Measurements from ENCODE around the gene B4GALT5. TPM values are rescaled to one million over a fixed set of nuclear protein-coding genes. Genes with fewer than 3 reads are reported as not detected.

The B4GALT5 gene
- total RNA-seq, 1 donor from 2014 or later: 31.0 TPM

- intact Hi-C loops (cut with micrococcal nuclease): no loop called here
- H3K9me3 ChIP-seq (replicated peaks): no peaks in the 10 kb centered on the region
Measured at GRCh38 chr20:49597825-49598395, 115.8 kb downstream of the B4GALT5 start.

GRCh38 chr20:49595811-49596561 lies 117.7 kb downstream of the B4GALT5 start:
- H3K36me3 ChIP-seq: no peaks in the 10 kb centered on the region
- H3K4me1 ChIP-seq: peaks cover 48% of the 10 kb centered on the region
- H3K27ac ChIP-seq (replicated peaks): peak overlapping the region; percentile 80
- no peaks in the 10 kb centered on the region for H3K9me3 ChIP-seq (replicated peaks)
- no peak overlapping the region for H3K4me3 ChIP-seq
- no peaks in the 10 kb centered on the region for H3K27me3 ChIP-seq (ENCODE audit: low read depth)
- TF ChIP-seq CTCF (IDR thresholded peaks at IDR 0.05; ENCODE audit: borderline replicate concordance): no peak
- no peak for DNase-seq
- intact Hi-C loops (cut with micrococcal nuclease): no loop called here

More at GRCh38 chr20:49597825-49598395, 115.8 kb downstream of the B4GALT5 start:
- Histone ChIP-seq H3K4me1 (peaks cover 40% of the 10 kb centered on the region), H3K36me3 (no peaks in the 10 kb centered on the region), H3K4me3 (no peak overlapping the region), H3K27me3 (ENCODE audit: low read depth) (no peaks in the 10 kb centered on the region), H3K27ac (replicated peaks) (no peak overlapping the region)
- DNase-seq: no peak
- TF ChIP-seq CTCF (IDR thresholded peaks at IDR 0.05; ENCODE audit: borderline replicate concordance): no peak

GRCh38 chr20:49595346-49595745 lies 118.3 kb downstream of the B4GALT5 start:
- Histone ChIP-seq H3K9me3 (replicated peaks) (no peaks in the 10 kb centered on the region), H3K4me3 (no peak overlapping the region), H3K27ac (replicated peaks) (peak overlapping the region; percentile 80), H3K36me3 (no peaks in the 10 kb centered on the region), H3K4me1 (peaks cover 55% of the 10 kb centered on the region), H3K27me3 (ENCODE audit: low read depth) (no peaks in the 10 kb centered on the region)
- no peak for DNase-seq
- intact Hi-C loops (cut with micrococcal nuclease): no loop called here
- TF ChIP-seq CTCF (IDR thresholded peaks at IDR 0.05; ENCODE audit: borderline replicate concordance): no peak

- intact Hi-C loops (cut with micrococcal nuclease): no loop called here
- Histone ChIP-seq H3K9me3 (replicated peaks) (no peaks in the 10 kb centered on the region), H3K27me3 (ENCODE audit: low read depth) (no peaks in the 10 kb centered on the region), H3K4me3 (no peak overlapping the region), H3K36me3 (no peaks in the 10 kb centered on the region), H3K4me1 (peaks cover 56% of the 10 kb centered on the region), H3K27ac (replicated peaks) (peak overlapping the region; percentile 80)
- TF ChIP-seq CTCF (IDR thresholded peaks at IDR 0.05; ENCODE audit: borderline replicate concordance): no peak
- no peak for DNase-seq
Measured at GRCh38 chr20:49594931-49595315, 118.8 kb downstream of the B4GALT5 start.

GRCh38 chr20:49594143-49594930 lies 119.3 kb downstream of the B4GALT5 start:
- Histone ChIP-seq H3K4me1 (peaks cover 56% of the 10 kb centered on the region), H3K36me3 (no peaks in the 10 kb centered on the region), H3K27ac (replicated peaks) (peak overlapping the region; percentile 80), H3K4me3 (no peak overlapping the region), H3K9me3 (replicated peaks) (no peaks in the 10 kb centered on the region), H3K27me3 (ENCODE audit: low read depth) (no peaks in the 10 kb centered on the region)
- intact Hi-C loops (cut with micrococcal nuclease): no loop called here
- peak; percentile 76 for DNase-seq
- TF ChIP-seq CTCF (IDR thresholded peaks at IDR 0.05; ENCODE audit: borderline replicate concordance): no peak
